Astrocyte (in vitro differentiated cells and primary cell): ENCODE data around the gene PIGN.

ENCODE experiments used
- EZH2 ChIP-seq: IDR thresholded peaks from 2 replicates; pipeline ENCODE4 v1.6.1; 2012; ENCODE audit warnings: mild to moderate bottlenecking, low read length, inconsistent platforms; ENCODE audit not compliant: insufficient read depth
- TF ChIP-seq, protein P1 (sequence below): IDR thresholded peaks from 2 replicates; pipeline ENCODE4 v1.5.1; 2011; ENCODE audit warnings: low read depth, mild to moderate bottlenecking, inconsistent platforms, low read length, moderate library complexity; ENCODE audit not compliant: insufficient read depth

DNA sequence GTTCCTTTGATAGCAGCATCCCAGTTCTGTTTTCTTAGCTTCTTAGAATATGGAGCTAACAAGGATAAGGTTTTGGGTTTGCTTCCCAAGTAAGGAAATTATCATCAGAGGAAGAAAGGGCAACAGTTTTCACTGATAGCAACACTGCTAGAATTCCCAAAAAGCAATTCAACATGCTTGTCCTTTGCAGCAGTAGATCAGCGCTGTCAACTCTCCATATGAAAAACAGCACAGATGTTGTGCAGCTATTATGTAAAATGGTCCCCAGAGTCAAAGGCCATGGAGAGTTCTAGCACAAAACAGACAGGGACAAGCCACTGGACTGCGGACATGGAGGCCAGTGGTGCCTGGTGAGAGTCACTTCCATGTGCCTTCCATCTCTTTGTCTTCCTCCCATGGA, 158.1 kb downstream of the PIGN start:
- TF ChIP-seq, protein P1, sequence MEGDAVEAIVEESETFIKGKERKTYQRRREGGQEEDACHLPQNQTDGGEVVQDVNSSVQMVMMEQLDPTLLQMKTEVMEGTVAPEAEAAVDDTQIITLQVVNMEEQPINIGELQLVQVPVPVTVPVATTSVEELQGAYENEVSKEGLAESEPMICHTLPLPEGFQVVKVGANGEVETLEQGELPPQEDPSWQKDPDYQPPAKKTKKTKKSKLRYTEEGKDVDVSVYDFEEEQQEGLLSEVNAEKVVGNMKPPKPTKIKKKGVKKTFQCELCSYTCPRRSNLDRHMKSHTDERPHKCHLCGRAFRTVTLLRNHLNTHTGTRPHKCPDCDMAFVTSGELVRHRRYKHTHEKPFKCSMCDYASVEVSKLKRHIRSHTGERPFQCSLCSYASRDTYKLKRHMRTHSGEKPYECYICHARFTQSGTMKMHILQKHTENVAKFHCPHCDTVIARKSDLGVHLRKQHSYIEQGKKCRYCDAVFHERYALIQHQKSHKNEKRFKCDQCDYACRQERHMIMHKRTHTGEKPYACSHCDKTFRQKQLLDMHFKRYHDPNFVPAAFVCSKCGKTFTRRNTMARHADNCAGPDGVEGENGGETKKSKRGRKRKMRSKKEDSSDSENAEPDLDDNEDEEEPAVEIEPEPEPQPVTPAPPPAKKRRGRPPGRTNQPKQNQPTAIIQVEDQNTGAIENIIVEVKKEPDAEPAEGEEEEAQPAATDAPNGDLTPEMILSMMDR = no peak
- no peak for TF ChIP-seq EZH2
